ENCODE results near the gene SIX1.

The SIX1 gene

DNA sequence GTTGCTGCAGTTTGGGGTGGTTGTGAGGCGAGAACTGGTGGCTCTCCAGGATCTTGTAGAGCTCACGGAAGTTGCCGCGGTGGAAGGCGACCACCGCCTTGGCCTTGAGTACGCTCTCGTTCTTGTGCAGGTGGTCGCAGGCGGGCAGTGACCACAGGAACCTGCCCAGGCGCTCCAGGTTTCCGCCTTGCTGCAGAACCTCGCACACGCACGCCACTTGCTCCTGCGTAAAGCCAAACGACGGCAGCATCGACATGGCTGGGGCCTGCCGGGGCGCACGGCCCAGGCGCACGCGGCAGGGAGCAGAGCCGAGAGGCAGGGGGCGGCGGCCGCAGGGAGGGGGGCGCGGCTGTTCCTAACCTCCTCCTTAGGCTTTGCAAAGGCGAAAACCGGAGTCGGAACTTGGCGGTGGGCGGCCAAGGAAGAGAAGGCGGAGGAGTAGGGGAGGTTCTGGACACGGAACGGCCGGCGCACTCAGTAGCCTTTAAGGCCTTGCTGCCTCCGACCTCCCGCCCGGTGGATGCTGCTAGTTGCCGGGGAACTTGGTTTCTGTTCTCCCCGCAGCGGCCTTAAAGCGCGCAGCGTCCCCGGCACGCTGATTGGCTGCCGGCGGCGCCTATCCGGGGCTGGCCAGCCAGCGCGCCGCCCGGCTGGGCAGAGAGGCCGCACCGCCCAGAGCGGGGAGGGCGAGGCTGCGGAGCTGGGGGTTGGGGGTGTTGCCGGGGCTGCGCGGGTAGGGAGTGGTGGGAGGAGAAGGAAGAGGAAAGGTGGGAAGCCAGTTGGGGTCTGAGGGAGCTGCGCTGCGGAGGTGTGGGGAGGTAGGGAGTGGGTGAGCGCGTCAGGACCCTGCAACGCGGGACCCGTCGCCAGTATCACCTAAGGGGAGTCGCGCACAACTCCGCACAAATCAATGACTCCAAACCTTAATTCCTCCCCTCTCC lies at the start of gene SIX1:
TSS of gene SIX1 (minus strand) at position 544 of the 941 bp plus-strand sequence. CDS start at position 256, 288 bp downstream.
- DNase-seq = no peak

DNA sequence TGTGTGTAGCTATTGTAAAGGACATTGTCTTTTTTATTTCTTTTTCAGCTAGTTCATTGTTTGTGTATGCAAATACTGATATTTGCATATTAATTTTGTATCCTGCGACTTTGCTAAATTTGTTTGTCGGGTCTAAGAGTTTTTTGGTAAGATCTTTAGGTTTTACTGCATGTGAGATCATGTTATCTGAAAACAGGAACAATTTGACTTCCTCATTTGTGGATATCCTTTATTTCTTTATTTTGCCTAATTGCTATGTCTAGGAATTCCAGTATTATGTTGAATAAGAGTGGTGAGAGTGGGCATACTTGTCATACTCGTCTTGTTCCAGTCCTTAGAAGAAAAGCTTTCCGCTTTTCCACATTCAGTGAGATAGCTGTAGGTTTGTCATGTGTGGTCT lies 46.0 kb upstream of the SIX1 start:
- DNase-seq = no peak

DNA sequence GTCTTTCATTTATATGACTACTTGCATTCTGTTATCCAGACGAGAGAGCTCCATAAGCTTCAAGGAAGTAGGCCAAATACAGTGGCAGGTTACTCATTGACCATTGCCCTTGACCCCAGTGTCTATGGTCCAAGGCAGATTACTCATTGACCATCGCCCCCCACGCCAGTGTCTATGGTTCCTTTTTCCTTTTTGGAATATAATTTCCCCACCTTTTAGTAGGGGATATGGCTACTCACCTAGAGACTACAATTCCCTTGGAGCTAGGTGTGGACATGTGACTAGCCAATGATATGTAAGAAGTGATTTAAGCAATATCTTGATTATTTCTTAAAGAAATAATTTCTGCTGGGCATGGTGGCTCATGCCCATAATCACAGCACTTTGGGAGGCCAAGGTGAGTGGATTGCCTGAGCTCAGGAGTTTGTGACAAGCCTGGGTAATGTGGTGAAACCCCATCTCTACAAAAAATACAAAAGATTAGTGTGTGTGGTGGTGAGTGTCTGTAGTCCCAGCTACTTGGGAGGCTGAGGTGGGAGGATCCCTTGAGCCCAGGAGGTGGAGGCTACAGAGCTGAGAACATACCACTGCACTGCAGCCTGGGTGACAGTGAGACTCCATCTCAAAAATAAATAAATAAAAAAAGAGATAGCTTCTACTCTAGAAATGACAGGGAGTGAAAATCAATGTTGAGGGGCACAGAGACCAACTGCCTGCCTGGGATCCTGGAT lies 42.3 kb upstream of the SIX1 start:
- no peak for DNase-seq

DNA sequence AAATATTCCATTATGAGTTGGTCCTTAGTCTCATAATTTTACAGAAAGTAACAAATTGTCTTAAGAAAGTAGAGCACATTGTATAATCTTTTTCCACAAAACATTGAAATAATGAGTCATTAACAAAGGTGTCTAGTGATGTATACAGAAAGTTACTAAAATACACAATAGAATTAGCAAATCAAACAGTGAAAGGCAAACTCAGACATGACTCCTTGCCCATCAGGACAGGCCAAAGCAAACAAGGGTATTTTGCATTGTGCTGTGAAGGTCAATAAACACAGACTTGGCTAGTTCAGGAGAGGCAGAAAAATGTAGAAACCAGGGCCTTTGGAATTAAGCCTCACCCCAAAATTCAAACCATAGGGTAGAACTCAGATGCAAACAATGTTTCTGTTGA lies 37.6 kb upstream of the SIX1 start:
- no peak for DNase-seq

DNA sequence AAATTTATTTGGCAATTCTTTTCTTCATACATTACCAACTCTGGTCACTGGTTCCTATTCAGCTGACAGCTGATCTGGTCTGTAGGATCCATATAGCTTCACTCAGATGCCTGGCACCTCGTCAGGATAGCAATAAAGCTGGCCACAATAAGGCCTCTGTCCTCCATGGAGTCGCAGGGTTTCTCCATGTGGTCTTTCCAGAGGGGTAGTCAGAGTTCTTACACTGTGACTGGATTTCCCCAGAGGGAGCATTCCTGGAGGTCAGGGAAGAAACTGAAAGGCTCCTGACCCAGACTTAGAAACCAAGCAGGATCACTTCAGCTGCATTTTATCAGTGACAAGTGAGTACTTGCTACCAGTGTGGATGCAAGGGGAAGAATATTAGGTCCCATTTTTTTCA lies 34.9 kb upstream of the SIX1 start:
- no peak for DNase-seq

DNA sequence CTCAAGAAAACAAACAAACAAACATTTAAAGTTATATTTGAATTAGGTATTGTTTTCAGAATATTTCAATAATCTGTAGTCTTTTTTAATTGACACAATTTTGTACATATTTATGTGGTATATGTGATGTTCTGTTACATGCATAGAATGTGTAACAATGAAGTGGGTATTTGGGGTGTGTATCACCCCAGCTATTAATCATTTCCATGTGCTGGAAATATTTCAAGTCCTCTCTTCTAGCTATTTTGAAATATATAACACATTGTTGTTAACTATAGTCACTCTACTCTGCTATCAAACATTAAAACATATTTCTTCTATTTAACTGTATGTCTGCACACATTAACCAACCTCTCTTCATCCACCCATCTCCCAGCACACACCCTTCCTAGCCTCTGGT lies 32.0 kb upstream of the SIX1 start:
- DNase-seq = no peak

DNA sequence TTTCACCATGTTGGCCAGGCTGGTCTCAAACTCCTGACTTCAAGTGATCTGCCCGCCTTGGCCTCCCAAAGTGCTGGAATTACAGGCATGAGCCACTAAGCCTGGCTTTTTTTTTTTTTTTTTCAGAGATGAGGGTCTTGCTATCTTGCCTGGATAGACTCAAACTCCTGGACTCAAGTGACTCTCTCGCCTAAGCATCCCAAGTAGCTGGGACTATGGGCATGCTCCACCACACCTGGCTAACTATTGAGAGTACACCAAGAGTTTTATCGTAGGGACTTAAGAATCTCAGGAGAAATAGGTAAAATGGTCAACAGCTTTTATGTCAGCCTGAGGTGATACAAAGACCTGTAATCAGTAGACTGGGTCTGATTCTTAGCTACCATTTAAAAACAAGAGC lies 31.2 kb upstream of the SIX1 start:
- no peak for DNase-seq

DNA sequence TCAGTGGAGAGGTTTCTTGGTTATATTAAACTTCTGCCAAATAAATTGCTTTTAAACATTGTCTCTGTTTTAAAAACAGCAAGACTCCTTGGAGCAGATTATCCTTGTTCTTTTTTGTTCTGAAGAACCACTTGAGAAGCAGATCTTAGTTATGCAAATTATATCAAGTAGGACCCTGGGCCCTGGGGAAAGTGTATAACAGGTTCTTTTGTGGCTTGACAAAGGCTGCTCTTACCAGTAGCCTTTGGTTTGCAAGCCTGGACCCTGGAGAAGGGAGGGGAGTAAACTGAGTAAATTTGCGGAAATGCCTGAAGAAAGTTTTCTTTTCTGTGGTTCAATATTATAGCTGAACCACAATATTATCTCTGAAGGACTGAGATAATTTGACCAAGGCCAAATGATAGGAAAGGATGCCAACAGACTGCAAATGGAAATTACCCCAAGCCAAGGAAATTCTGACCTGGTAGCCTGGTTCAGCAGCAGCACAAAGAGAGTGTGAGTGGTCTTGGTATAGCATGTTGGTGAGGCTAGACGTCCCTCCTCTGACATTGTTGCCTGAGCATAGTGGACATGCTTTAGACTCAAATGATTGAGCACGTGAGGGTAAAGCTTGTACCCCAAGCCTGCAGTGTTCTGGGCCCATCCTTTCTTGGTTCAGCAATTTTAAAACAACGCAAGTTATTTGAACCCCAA lies 30.4 kb upstream of the SIX1 start:
- DNase-seq = no peak

DNA sequence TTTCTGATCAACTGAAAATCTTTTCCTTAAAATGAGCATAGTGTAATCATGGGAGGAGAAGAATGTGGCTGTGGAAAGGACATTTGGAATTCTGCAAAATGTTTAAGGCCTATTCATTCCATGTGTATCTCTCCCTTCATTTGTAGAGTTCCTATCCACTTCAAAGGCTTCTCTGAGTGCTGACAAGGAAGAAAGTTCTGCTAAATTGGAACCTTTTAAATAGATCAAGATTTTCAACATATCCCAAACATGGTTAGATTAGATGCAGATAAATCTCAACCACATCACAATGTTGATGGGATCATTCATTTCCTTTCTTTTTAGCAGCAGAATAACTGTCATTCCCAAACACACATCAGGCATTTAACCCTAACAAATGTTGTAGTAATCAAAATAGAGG lies 28.4 kb upstream of the SIX1 start:
- DNase-seq = no peak

DNA sequence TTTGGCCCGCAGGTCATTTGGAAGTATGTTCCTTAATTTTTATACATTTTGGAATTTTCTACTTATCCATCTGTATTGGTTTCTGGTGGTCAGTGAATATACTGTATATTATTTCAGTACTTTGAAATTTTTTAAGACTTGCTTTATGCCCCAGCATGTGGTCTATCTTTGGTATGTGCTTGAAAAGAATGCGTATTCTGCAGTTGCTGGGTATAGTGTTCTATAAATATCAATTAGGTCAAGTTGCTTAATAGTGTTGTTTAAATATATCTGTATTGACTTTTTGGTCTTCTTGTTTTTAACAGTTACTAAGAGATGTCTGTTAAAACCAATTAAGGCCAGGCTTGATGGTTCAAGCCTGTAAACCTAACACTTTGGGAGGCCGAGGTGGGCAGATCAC lies 21.7 kb upstream of the SIX1 start:
- DNase-seq = no peak

DNA sequence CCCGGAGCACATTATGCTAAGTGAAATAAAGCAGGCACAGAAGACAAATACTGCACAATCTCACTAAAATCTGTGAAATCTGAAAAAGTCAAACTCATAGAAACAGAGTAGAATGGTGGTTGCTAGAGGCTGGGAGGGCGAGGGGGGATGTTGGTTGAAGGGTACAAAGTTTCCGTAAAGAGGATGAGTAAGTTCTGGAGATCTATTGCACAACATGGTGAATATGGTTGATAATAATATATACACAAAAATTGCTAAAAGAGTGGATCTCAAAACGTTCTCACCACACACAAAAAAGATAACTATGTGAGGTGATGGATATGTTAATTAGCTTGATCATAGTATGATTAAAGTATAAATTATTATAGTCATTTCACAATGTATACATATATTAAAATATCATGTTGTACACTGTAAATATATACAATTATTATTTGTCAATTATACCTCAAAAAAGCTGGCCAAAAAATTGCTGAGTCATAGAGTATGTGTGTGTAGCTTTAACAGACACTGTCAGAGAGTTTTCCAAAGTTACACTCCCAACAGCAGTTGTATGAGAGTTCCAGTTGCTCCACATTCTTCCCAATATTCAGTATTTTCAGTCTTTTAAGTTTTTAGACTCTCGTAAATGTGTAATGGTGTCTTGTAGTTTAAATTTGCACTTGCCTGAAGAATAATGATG lies 19.3 kb upstream of the SIX1 start:
- no peak for DNase-seq

DNA sequence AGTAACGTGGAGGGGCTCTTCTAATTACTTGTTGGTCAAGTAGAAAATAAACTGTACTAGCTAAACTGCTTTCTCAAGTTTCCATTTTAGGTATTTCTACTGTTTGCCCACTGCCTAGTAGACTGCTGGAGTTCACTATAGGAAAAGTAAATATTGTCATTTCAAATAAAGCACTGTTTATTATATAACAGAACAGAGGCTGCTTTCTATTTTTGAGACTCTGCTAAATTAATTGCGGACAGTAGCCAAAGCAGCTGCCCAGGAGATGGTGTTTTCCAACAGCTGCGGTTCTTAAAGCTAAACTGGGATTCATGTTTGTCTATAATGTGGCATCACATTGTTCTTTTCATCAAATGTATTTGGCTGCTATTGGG lies 15.9 kb upstream of the SIX1 start:
- DNase-seq = no peak

DNA sequence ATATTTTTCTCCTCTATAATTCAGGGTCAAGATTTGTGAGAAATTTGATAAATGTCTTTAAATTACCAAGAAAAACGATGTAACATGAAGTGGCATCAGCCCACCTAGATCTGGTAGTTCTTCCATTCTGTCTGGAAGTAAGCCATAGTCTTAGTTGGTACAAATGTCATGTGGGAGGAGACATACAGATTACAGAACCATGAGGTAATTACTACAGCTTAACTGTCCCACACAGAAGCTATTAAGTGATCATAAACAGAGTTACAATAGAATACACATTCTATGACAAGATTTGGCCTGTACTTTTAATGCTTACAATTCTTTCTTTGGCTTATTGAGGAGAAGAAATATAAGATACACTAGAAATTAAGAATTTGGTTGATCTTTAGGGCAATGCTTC lies 13.7 kb upstream of the SIX1 start:
- no peak for DNase-seq

DNA sequence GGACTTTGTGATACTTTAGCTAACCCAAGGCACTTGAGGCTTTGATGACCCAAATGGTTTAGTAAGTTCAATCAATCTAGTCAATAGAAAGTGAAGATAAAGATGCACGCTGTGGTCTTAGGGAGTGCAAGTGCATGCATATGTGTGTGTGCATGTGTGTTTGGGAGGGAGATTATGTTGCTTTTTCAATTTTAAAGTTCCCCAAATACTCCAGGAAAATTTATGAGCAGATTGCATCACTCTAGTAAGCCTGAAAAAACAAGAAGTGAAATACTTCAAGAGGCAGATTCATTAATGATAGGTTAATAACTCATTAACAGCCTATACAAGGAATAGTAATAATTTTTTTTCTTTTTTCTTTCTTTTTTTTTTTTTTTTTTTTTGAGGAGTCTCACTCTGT lies 12.4 kb upstream of the SIX1 start:
- no peak for DNase-seq

DNA sequence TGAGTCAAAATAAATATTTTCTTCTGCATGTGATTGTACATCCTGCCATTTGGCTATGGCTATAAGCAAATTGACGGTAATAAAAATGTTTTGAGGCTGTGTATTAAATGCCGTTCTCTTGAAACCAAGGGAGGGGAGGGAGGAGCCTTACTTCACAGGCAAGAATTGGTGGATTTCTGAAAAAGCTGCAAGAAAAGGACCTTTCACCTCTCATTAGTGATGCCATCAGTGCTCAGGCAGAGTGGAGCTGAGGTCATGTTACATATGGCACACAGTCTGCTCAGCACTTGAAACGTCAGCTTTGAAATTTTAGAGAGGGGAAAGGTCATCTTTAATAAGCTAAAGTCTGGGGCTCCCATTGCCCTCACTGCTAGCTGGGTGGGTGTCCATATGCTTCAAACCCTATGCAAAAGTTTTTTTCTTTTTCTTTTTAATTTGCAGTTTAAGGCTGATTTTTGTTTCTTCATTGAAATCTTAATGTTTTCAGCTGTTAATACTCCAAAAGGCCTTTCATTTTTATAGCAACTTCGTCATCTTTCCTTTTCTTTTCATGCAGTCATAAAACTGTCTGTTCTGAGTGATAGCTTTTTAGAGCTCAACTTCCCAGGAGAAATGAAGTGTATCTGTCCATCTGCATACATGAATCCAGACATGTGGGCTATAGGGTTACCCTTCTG lies 9.8 kb upstream of the SIX1 start:
- DNase-seq = no peak

DNA sequence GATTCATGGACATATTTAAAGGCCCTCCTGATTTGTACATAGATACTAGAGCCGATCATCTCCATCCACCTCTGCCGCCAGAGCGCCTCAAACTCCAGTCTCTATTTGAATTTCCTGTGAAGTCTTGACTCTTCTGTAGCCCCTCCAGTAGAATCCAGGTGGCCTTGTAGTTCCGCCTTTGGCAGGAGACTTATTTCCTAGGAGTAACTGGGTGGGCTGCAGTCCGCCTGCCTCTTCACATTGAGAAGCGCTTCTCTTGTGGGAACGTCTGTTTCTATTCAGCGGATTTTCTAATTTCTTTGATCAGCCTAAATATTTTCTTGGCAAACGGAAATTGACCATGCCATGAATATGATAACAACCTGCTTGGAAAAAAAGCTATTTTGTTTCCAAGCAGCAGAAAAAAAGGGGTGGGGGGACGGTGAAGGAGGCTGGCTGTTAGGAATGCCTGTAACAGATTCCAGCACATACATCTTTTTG lies 9.0 kb upstream of the SIX1 start:
- no peak for DNase-seq

DNA sequence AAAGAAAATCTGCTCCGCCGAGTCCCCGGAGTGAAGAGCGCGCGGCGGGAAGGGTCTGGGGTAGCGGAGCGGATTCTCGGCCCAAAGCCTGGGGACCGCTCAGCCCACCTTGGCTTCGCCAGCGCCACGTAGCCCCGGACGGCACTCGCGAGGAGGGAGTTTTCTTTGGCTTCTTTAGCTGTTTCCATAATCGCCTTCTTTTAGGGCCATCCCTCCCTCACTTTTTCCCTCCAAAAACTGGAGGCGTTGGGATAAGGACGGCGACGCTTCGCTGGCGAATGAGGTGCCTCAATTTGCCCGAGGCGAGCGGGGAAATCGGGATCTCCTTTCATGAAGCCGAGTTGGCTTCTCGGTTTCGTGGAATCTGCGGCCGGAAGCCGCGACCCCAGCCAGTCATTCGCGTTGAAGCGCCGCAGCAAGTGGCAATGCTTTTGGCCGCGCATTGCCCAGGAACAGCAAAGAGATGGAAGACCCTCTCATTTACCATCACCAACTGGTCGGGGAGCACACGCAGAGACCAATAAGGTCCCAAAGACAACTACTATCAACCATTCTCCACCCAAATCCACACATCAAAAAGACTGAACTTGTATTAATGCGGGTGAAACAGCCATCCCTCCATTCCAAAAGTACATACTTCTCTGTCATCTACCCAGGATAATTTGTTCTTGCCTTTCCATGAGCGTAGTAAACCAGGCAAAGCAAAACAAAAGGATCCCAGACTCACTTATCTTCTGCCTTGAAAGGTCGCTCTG lies 8.4 kb upstream of the SIX1 start:
- no peak for DNase-seq

DNA sequence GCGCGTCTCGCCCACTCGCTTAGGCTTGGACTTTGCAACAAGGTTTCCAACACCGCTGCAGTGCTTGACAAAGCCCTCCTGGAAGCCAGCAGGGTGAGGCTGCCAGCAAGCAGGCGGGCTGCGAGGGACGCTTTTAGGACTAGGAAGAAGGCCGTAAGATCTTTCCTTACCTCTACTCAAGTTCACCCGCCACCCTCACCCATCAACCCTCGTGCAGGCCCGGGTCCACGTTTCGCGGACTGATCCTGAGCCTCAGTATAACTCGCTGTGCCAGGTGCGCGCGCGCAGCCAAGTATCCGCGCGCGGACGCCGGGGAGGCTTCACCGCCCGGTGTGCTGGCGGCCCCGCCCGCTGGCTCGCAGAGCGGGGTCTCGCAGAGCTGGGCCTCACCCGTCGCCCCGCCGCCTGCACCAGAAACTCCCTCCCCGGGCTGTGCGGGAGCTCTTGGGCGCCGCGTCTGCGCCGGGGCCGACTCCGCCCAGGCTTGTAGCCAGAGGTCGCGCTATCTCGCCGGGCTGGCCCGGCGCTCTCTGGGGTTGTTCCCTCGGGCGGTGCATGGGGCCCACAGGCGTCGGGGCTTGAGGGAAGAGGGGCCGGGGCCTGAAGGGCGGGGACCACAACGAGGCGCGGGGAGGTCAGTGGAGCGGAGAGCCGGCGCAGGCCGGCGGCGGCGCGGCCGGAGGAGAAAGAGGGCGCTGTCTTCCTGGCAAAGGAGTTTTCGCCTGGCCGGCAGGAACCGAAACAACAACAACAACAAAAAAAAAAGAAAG lies 7.6 kb upstream of the SIX1 start:
- peak; percentile 45 for DNase-seq

DNA sequence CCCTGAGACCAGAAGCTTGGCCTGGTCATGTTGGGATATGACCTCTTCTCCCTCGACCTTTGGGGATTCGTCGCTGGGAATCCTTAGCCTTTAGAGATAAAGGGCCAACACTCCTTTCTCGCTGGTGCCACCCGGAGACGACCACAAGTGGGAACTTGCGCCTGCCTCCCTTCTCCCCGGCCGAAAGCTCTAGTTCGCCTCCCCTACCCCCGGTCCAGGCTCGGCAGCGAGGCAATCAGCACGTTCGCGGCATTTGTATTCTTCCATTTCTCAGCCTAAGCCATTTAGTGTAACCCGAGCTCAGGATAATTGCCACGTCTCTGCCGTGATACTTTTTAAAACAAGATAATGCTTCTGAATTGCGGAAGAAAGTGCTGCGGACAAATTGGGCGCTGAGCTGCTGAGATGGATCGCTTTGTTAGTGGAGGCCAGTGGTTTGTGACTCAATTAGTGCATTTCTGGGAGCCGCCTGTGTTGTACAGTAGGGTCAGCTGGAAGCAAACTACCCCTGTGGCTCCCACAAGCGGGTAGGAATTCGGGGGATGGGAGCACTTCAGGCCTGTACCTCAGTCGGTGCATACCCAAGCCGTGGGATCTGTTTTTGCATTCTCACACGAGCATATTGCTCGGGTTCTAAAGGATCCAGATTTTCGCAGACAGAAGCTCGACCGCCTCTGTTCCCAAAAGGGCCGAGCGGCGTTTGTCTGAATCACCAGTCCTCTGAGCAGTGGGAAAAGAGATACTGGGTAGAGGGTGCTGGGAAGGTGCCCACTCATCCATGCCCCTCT lies 6.8 kb upstream of the SIX1 start:
- no peak for DNase-seq

All from CD4-positive, alpha-beta T cell treated with Interleukin-15 for 1 hour (primary cell).